ENCODE measurements around the gene PTPRD. TPM values are rescaled to one million over a fixed set of nuclear protein-coding genes. Genes with fewer than 3 reads are reported as not detected.

Gene PTPRD
- total RNA-seq, 1 experiment from 2014 or later = 79.4 TPM

GRCh38 chr9:10232352-10232930, 380.4 kb downstream of the PTPRD start:
- Histone ChIP-seq H3K4me1 (no peaks in the 10 kb centered on the region), H3K27me3 (no peaks in the 10 kb centered on the region)

GRCh38 chr9:10230512-10230911, 382.3 kb downstream of the PTPRD start:
- DNase-seq = no peak
- Histone ChIP-seq H3K36me3 (no peaks in the 10 kb centered on the region), H3K9me3 (replicated peaks) (no peaks in the 10 kb centered on the region), H3K4me1 (no peaks in the 10 kb centered on the region), H3K27ac (no peak overlapping the region), H3K4me3 (no peak overlapping the region), H3K27me3 (no peaks in the 10 kb centered on the region)

More at GRCh38 chr9:10232352-10232930, 380.4 kb downstream of the PTPRD start:
- no peak overlapping the region for H3K4me3 ChIP-seq
- H3K36me3 ChIP-seq = no peaks in the 10 kb centered on the region
- no peaks in the 10 kb centered on the region for H3K9me3 ChIP-seq (replicated peaks)
- no peak overlapping the region for H3K27ac ChIP-seq
- DNase-seq = no peak

GRCh38 chr9:10228082-10228481, 384.7 kb downstream of the PTPRD start:
- no peaks in the 10 kb centered on the region for H3K4me1 ChIP-seq
- H3K4me3 ChIP-seq = no peak overlapping the region
- H3K9me3 ChIP-seq (replicated peaks) = no peaks in the 10 kb centered on the region
- DNase-seq = no peak
- no peaks in the 10 kb centered on the region for H3K27me3 ChIP-seq
- H3K36me3 ChIP-seq = no peaks in the 10 kb centered on the region
- no peak overlapping the region for H3K27ac ChIP-seq

GRCh38 chr9:10226996-10227395, 385.8 kb downstream of the PTPRD start:
- H3K9me3 ChIP-seq (replicated peaks) = no peaks in the 10 kb centered on the region
- no peak overlapping the region for H3K27ac ChIP-seq
- H3K36me3 ChIP-seq = no peaks in the 10 kb centered on the region
- no peak overlapping the region for H3K4me3 ChIP-seq
- no peaks in the 10 kb centered on the region for H3K27me3 ChIP-seq
- no peaks in the 10 kb centered on the region for H3K4me1 ChIP-seq
- DNase-seq = no peak

GRCh38 chr9:10212702-10213101, 400.1 kb downstream of the PTPRD start:
- Histone ChIP-seq H3K4me3 (no peak overlapping the region), H3K4me1 (no peaks in the 10 kb centered on the region), H3K27me3 (no peaks in the 10 kb centered on the region), H3K9me3 (replicated peaks) (no peaks in the 10 kb centered on the region), H3K36me3 (no peaks in the 10 kb centered on the region), H3K27ac (no peak overlapping the region)
- no peak for DNase-seq

GRCh38 chr9:10208691-10209069, 404.1 kb downstream of the PTPRD start:
- peak overlapping the region; percentile 31 for H3K4me3 ChIP-seq

GRCh38 chr9:10204276-10204675, 408.5 kb downstream of the PTPRD start:
- no peaks in the 10 kb centered on the region for H3K27me3 ChIP-seq
- no peaks in the 10 kb centered on the region for H3K9me3 ChIP-seq (replicated peaks)
- no peaks in the 10 kb centered on the region for H3K36me3 ChIP-seq
- H3K27ac ChIP-seq = no peak overlapping the region
- no peaks in the 10 kb centered on the region for H3K4me1 ChIP-seq
- no peak overlapping the region for H3K4me3 ChIP-seq
- no peak for DNase-seq

More at GRCh38 chr9:10208691-10209069, 404.1 kb downstream of the PTPRD start:
- DNase-seq = no peak
- Histone ChIP-seq H3K9me3 (replicated peaks) (no peaks in the 10 kb centered on the region), H3K36me3 (no peaks in the 10 kb centered on the region), H3K4me1 (no peaks in the 10 kb centered on the region), H3K27ac (no peak overlapping the region), H3K27me3 (no peaks in the 10 kb centered on the region)

- Histone ChIP-seq H3K27me3 (no peaks in the 10 kb centered on the region), H3K9me3 (replicated peaks) (0 out of 2 replicates have a peak, but pooled peaks cover 3% of the 10 kb centered on the region), H3K36me3 (no peaks in the 10 kb centered on the region), H3K4me1 (peaks cover 23% of the 10 kb centered on the region), H3K4me3 (no peak overlapping the region), H3K27ac (peak overlapping the region; percentile 76)
- DNase-seq = peak; percentile 24 to 51
Observed at GRCh38 chr9:10173561-10173960, 439.2 kb downstream of the PTPRD start.

GRCh38 chr9:10172476-10172875, 440.3 kb downstream of the PTPRD start:
- Histone ChIP-seq H3K4me3 (no peak overlapping the region), H3K27me3 (no peaks in the 10 kb centered on the region), H3K9me3 (replicated peaks) (0 out of 2 replicates have a peak, but pooled peaks cover 3% of the 10 kb centered on the region), H3K4me1 (peaks cover 31% of the 10 kb centered on the region), H3K27ac (no peak overlapping the region), H3K36me3 (no peaks in the 10 kb centered on the region)
- DNase-seq = no peak

GRCh38 chr9:10168241-10168640, 444.6 kb downstream of the PTPRD start:
- DNase-seq = peak; percentile 42 to 64
- H3K27me3 ChIP-seq = no peaks in the 10 kb centered on the region

GRCh38 chr9:10148796-10149195, 464.0 kb downstream of the PTPRD start:
- peaks cover 4% of the 10 kb centered on the region; the same call in 1 of the 2 replicates for H3K4me1 ChIP-seq
- H3K9me3 ChIP-seq (replicated peaks) = no peaks in the 10 kb centered on the region
- no peak for DNase-seq
- H3K36me3 ChIP-seq = no peaks in the 10 kb centered on the region
- H3K4me3 ChIP-seq = no peak overlapping the region
- no peak overlapping the region for H3K27ac ChIP-seq
- H3K27me3 ChIP-seq = no peaks in the 10 kb centered on the region

More at GRCh38 chr9:10168241-10168640, 444.6 kb downstream of the PTPRD start:
- Histone ChIP-seq H3K27ac (peak overlapping the region; percentile 60), H3K36me3 (no peaks in the 10 kb centered on the region), H3K9me3 (replicated peaks) (0 out of 2 replicates have a peak, but pooled peaks cover 3% of the 10 kb centered on the region), H3K4me1 (peaks cover 20% of the 10 kb centered on the region), H3K4me3 (no peak overlapping the region)

- H3K27me3 ChIP-seq = no peaks in the 10 kb centered on the region
- H3K4me3 ChIP-seq = no peak overlapping the region
- H3K4me1 ChIP-seq = peaks cover 4% of the 10 kb centered on the region; the same call in 1 of the 2 replicates
- H3K36me3 ChIP-seq = no peaks in the 10 kb centered on the region
- H3K27ac ChIP-seq = no peak overlapping the region
- DNase-seq = no peak
- no peaks in the 10 kb centered on the region for H3K9me3 ChIP-seq (replicated peaks)
Observed at GRCh38 chr9:10146517-10147331, 466.1 kb downstream of the PTPRD start.

- Histone ChIP-seq H3K27ac (no peak overlapping the region), H3K9me3 (replicated peaks) (no peaks in the 10 kb centered on the region), H3K36me3 (no peaks in the 10 kb centered on the region), H3K27me3 (no peaks in the 10 kb centered on the region), H3K4me3 (no peak overlapping the region), H3K4me1 (peaks cover 4% of the 10 kb centered on the region; the same call in 1 of the 2 replicates)
- DNase-seq = no peak
Observed at GRCh38 chr9:10144355-10144754, 468.4 kb downstream of the PTPRD start.

- Histone ChIP-seq H3K27ac (no peak overlapping the region), H3K9me3 (replicated peaks) (no peaks in the 10 kb centered on the region), H3K27me3 (no peaks in the 10 kb centered on the region), H3K4me3 (no peak overlapping the region), H3K4me1 (no peaks in the 10 kb centered on the region), H3K36me3 (no peaks in the 10 kb centered on the region)
- DNase-seq = no peak
Observed at GRCh38 chr9:10135553-10135952, 477.2 kb downstream of the PTPRD start.

- Histone ChIP-seq H3K27me3 (no peaks in the 10 kb centered on the region), H3K27ac (no peak overlapping the region), H3K36me3 (no peaks in the 10 kb centered on the region), H3K4me3 (no peak overlapping the region), H3K9me3 (replicated peaks) (no peaks in the 10 kb centered on the region), H3K4me1 (no peaks in the 10 kb centered on the region)
- DNase-seq = no peak
Observed at GRCh38 chr9:10134266-10134665, 478.5 kb downstream of the PTPRD start.
